Epithelial cell of proximal tubule (primary cell): ENCODE results near the gene EIF3A. TPM values are rescaled to one million over a fixed set of nuclear protein-coding genes. Genes with fewer than 3 reads are reported as not detected.

Source experiments
- DNase-seq: peaks from one replicate; pipeline ENCODE4 v3.0.0-alpha.2; 2011; ENCODE audit warnings: low read depth
- H3K4me3 ChIP-seq: 2 replicates; pipeline ENCODE4 v1.5.1; 2011; ENCODE audit warnings: low read depth, mild to moderate bottlenecking, low read length
- CTCF ChIP-seq: conservative IDR thresholded peaks from 2 replicates; pipeline ENCODE4 v1.5.1; 2012; ENCODE audit warnings: low read depth, mild to moderate bottlenecking, low read length
- total RNA-seq: library from RNA; depleted of rRNA; stranded (reverse); fragments of >200 nt; gene quantifications from 2 replicates; pipeline ENCODE4 v1.2.3, GENCODE V29; 2015

Gene EIF3A
- total RNA-seq, 1 donor from 2014 or later, result 102 TPM

- no peak for TF ChIP-seq CTCF
- DNase-seq, result no peak
- no peak overlapping the region for H3K4me3 ChIP-seq
These were observed 78.7 kb downstream of the EIF3A start for GRCh38 chr10:119001717-119002500.

GRCh38 chr10:118998183-118998582 lies 82.4 kb downstream of the EIF3A start:
- DNase-seq, result no peak
- TF ChIP-seq CTCF, result no peak
- H3K4me3 ChIP-seq, result no peak overlapping the region

- no peak for DNase-seq
- TF ChIP-seq CTCF, result no peak
- no peak overlapping the region for H3K4me3 ChIP-seq
These were observed 83.2 kb downstream of the EIF3A start for GRCh38 chr10:118997379-118997778.

- no peak for TF ChIP-seq CTCF
- DNase-seq, result no peak
- H3K4me3 ChIP-seq, result no peak overlapping the region
These were observed 84.9 kb downstream of the EIF3A start for GRCh38 chr10:118995739-118996138.

GRCh38 chr10:118994321-118994720 lies 86.3 kb downstream of the EIF3A start:
- DNase-seq, result no peak
- H3K4me3 ChIP-seq, result no peak overlapping the region
- no peak for TF ChIP-seq CTCF

GRCh38 chr10:118993214-118993613 lies 87.4 kb downstream of the EIF3A start:
- no peak for TF ChIP-seq CTCF
- H3K4me3 ChIP-seq, result no peak overlapping the region
- DNase-seq, result no peak

GRCh38 chr10:118992496-118992895 lies 88.1 kb downstream of the EIF3A start:
- H3K4me3 ChIP-seq, result no peak overlapping the region
- DNase-seq, result no peak
- TF ChIP-seq CTCF, result no peak
